Loucy (cell line): ENCODE data around the gene ACSM5.
"Not testable (repeated sequence)": the region's sequence is repeated elsewhere in the genome, so short reads cannot be mapped to it uniquely, and the experiment has no call there.

ENCODE experiments used
- H2AFZ ChIP-seq: fragments of 200-600 bp; sonication (generic); 2 replicates; pipeline ENCODE4 v1.6.0; 2016; ENCODE audit warnings: antibody characterized with exemption, mild to moderate bottlenecking, low read length, moderate library complexity
- H3F3A ChIP-seq: fragments of 200-600 bp; 2 replicates; pipeline ENCODE4 v1.6.0; 2016; ENCODE audit warnings: antibody characterized with exemption, low read depth, mild to moderate bottlenecking
- H3K27me3 ChIP-seq: fragments of 200-600 bp; sonication (generic); 2 replicates; pipeline ENCODE4 v1.6.1; 2014; ENCODE audit warnings: low read length, mild to moderate bottlenecking; ENCODE audit not compliant: insufficient read depth, poor library complexity, severe bottlenecking
- H3K36me3 ChIP-seq: fragments of 200-600 bp; sonication (generic); 2 replicates; pipeline ENCODE4 v1.6.1; 2016; ENCODE audit warnings: low read length; ENCODE audit not compliant: insufficient read depth
- H3K4me1 ChIP-seq: fragments of 200-600 bp; sonication (generic); 2 replicates; pipeline ENCODE4 v1.5.1; 2014; ENCODE audit warnings: low read length, mild to moderate bottlenecking; ENCODE audit not compliant: insufficient read depth, poor library complexity, severe bottlenecking
- H3K4me2 ChIP-seq: fragments of 200-600 bp; sonication (generic); 2 replicates; pipeline ENCODE4 v1.6.0; 2014; ENCODE audit warnings: antibody characterized with exemption, low read length, low read depth, mild to moderate bottlenecking; ENCODE audit not compliant: poor library complexity, severe bottlenecking
- H3K4me3 ChIP-seq: fragments of 200-600 bp; sonication (generic); 2 replicates; pipeline ENCODE4 v1.5.1; 2014; ENCODE audit warnings: low read length, mild to moderate bottlenecking, mixed read lengths; ENCODE audit not compliant: poor library complexity, severe bottlenecking
- H3K79me2 ChIP-seq: fragments of 200-600 bp; sonication (generic); 2 replicates; pipeline ENCODE4 v1.6.1; 2014; ENCODE audit warnings: low read length; ENCODE audit not compliant: insufficient read depth
- H3K9ac ChIP-seq: fragments of 200-600 bp; sonication (generic); 2 replicates; pipeline ENCODE4 v1.6.0; 2014; ENCODE audit warnings: mild to moderate bottlenecking, low read depth, low read length, moderate library complexity; ENCODE audit not compliant: poor library complexity, severe bottlenecking
- H3K9me2 ChIP-seq: fragments of 200-600 bp; sonication (generic); replicated peaks from 2 replicates; pipeline ENCODE4 v1.6.1; 2016; ENCODE audit warnings: low read depth, low read length, mixed read lengths
- H3K9me3 ChIP-seq: fragments of 200-600 bp; sonication (generic); 2 replicates; pipeline ENCODE4 v1.6.1; 2014; ENCODE audit warnings: mild to moderate bottlenecking, antibody characterized with exemption, low read length, low read depth; ENCODE audit not compliant: insufficient read depth
- H4K20me1 ChIP-seq: fragments of 200-600 bp; sonication (generic); 2 replicates; pipeline ENCODE4 v1.6.0; 2014; ENCODE audit warnings: antibody characterized with exemption, low read length, mild to moderate bottlenecking; ENCODE audit not compliant: insufficient read depth, poor library complexity, severe bottlenecking

The ACSM5 gene

DNA sequence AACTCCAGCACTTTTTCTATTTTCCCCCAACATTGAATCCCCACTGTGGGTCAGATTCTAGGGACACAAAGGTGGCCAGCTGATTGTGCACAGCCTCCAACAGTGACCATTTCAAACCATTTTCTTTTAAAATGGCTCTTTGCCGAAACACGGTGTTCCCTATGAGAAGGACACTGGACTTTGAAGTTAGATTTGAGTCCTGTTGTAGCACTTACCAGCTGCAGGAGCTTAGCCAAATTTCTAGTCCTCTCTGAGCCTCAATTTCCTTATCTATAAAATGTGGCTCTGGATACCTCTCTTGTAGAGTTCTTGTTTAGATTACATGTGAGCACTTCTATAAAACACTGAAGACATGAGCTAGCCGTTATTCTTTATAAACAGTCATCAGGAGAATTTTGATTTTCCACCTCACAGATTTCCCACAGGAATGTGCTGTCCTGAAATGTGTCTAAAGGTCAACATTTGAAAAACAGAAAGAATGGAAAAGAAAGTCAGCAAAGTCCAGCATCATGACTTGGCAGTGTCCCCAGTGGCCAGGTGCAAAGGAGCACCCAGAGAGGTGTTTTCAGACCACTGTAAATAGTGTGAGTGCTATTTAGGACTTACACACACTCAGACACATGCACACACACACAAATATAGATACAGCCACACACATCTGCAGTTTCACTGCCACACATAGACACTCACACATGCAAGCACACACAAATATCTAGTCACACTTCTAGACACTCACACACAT lies 37.5 kb downstream of the ACSM5 start:
- H3K9me2 ChIP-seq, H3K9me3 ChIP-seq, H2AFZ ChIP-seq, H3K4me1 ChIP-seq, H3K36me3 ChIP-seq, H3K4me2 ChIP-seq, H3K9ac ChIP-seq, H3K79me2 ChIP-seq, H3K4me3 ChIP-seq, H4K20me1 ChIP-seq, H3F3A ChIP-seq, H3K27me3 ChIP-seq: not testable (repeated sequence)

DNA sequence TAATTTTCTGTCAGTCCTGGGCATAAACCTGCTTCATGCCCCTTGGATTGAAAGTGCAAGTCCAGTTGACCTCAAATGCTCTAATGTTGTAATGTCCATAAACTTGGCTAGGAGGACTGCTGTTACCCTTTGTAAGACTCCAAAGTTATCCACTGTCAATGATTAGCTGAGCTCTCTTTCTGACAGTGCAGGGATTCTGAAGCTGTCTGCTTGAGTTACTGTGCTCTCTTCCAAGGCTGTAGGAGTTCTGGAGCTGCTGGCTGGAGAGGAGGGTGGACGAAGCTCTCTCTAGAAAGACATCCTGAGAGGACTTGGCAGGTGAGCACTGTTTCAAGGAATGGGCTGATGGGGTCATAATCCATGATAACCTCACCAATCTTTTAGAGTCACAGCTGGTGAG lies 42.0 kb downstream of the ACSM5 start, which contains the start of gene ACSM2A:
Gene ACSM2A (plus strand): TSS at position 158 of the 400 bp plus-strand sequence. CDS start 8,594 bp downstream, outside the sequence.
- H3K9me2 ChIP-seq, H3K4me1 ChIP-seq, H3K27me3 ChIP-seq, H3F3A ChIP-seq, H3K4me2 ChIP-seq, H4K20me1 ChIP-seq, H3K4me3 ChIP-seq, H2AFZ ChIP-seq, H3K9ac ChIP-seq, H3K9me3 ChIP-seq, H3K79me2 ChIP-seq, H3K36me3 ChIP-seq: not testable (repeated sequence)

DNA sequence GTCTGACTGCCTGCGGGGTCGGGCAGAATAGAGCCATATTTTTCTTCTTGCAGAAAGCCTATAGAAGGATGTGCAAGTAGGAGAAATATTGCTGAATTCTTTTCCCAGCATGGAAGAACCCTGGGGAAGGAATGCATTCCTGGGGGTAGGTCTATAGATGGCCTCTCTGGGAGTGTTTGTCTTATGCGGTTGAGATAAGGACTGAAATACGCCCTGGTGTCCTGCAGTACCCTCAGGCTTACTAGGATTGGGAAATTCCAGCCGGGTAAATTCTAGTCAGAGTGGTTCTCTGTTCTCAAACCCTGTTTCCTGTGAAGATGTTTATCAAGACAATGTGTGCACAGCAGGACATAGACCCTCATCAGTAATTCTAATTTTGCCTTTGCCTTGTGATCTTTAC lies 44.3 kb downstream of the ACSM5 start:
- not testable (repeated sequence) for H3K79me2 ChIP-seq, H3K9ac ChIP-seq, H3F3A ChIP-seq, H3K27me3 ChIP-seq, H3K4me3 ChIP-seq, H4K20me1 ChIP-seq, H3K9me3 ChIP-seq, H3K4me2 ChIP-seq, H3K9me2 ChIP-seq, H3K4me1 ChIP-seq, H3K36me3 ChIP-seq, H2AFZ ChIP-seq

DNA sequence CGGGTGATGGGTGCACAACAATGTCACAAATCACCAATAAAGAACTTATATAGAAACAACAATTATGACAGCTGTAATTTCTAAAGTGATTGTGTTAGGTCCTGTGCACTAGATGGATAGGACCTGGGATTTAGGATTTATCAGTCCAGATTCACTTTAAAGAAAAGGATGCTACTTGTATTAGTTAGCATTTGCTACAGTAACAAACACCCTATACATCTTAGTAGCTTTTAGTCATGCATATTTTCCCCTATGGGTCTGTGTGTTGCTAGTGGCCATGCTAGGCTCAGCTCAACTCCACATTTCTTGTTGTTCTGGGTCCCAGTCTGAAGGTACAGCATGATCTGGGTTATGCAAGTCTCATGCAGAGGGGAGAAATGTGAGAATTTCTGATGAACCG lies 49.9 kb downstream of the ACSM5 start:
- H3K4me1 ChIP-seq, H3F3A ChIP-seq, H3K9me2 ChIP-seq, H4K20me1 ChIP-seq, H3K36me3 ChIP-seq, H2AFZ ChIP-seq, H3K79me2 ChIP-seq, H3K27me3 ChIP-seq, H3K4me2 ChIP-seq, H3K9me3 ChIP-seq, H3K4me3 ChIP-seq, H3K9ac ChIP-seq: not testable (repeated sequence)

GRCh38 chr16:20460313-20460712 lies 51.0 kb downstream of the ACSM5 start:
- H3K9me2 ChIP-seq, H3K79me2 ChIP-seq, H3K36me3 ChIP-seq, H3K9ac ChIP-seq, H3K4me1 ChIP-seq, H3K9me3 ChIP-seq, H2AFZ ChIP-seq, H4K20me1 ChIP-seq, H3K4me2 ChIP-seq, H3K4me3 ChIP-seq, H3K27me3 ChIP-seq, H3F3A ChIP-seq: not testable (repeated sequence)

DNA sequence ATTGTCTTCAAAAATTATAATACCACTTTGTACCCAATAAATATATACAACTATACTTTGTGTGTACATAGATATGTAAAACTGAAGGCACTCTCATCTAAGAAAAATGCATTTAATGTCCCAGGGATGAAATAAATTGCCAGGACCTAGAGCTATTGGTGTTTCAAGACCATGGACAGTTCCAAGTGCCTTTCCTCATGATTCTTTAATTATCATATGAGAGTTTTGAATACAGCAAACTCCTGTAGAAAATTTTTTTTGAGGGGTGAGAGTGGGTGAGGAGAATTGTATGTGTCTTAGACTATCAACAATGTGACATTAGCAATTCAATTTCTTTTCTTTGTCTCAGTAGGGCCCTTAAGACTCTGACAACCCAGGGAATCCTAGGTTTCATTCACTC lies 59.6 kb downstream of the ACSM5 start:
- not testable (repeated sequence) for H3K4me1 ChIP-seq

GRCh38 chr16:20469930-20470329 lies 60.6 kb downstream of the ACSM5 start:
- not testable (repeated sequence) for H3K4me1 ChIP-seq, H3K9me2 ChIP-seq, H3K36me3 ChIP-seq, H3K9me3 ChIP-seq, H3K4me3 ChIP-seq, H3F3A ChIP-seq, H3K27me3 ChIP-seq, H3K4me2 ChIP-seq, H3K9ac ChIP-seq, H3K79me2 ChIP-seq, H2AFZ ChIP-seq, H4K20me1 ChIP-seq

More for the DNA sequence above, 59.6 kb downstream of the ACSM5 start:
- H4K20me1 ChIP-seq, H3K9me2 ChIP-seq, H3K4me2 ChIP-seq, H3K9me3 ChIP-seq, H3K27me3 ChIP-seq, H3K36me3 ChIP-seq, H3K9ac ChIP-seq, H3K4me3 ChIP-seq, H3F3A ChIP-seq, H2AFZ ChIP-seq, H3K79me2 ChIP-seq: not testable (repeated sequence)
